ENCODE results near the gene AKR1C3.
"Not testable (repeated sequence)": the region's sequence is repeated elsewhere in the genome, so short reads cannot be mapped to it uniquely, and the experiment has no call there.

AKR1C3 gene

GRCh38 chr10:5135581-5135980 is 41.4 kb downstream of the AKR1C3 start:
- no peak overlapping the region for H3K9ac ChIP-seq (ENCODE audit: low read depth in 1 of 2, low read length in 2 of 2)
- no peak overlapping the region for H3K27ac ChIP-seq (ENCODE audit: low read depth in 2 of 2, low read length in 2 of 2)
- peaks cover 0 to 6% of the 10 kb centered on the region in 2 donors for H3K9me3 ChIP-seq (ENCODE audit: control insufficient read depth in 2 of 2, low read length in 2 of 2)

GRCh38 chr10:5136468-5137087 is 42.4 kb downstream of the AKR1C3 start:
- no peak overlapping the region for H3K27ac ChIP-seq (ENCODE audit: low read depth in 2 of 2, low read length in 2 of 2)
- H3K9me3 ChIP-seq (ENCODE audit: control insufficient read depth in 2 of 2, low read length in 2 of 2), result peaks cover 0 to 6% of the 10 kb centered on the region in 2 donors
- H3K36me3 ChIP-seq (ENCODE audit: control insufficient read depth in 2 of 2, insufficient read depth in 2 of 2, low read length in 2 of 2), result no peaks in the 10 kb centered on the region
- no peaks in the 10 kb centered on the region for H3K27me3 ChIP-seq (ENCODE audit: control insufficient read depth in 2 of 2, insufficient read depth in 2 of 2, low read length in 2 of 2)
- H3K9ac ChIP-seq (ENCODE audit: low read depth in 1 of 2, low read length in 2 of 2), result no peak overlapping the region
- no peaks in the 10 kb centered on the region for H3K4me1 ChIP-seq (ENCODE audit: control insufficient read depth in 2 of 2, insufficient read depth in 2 of 2, low read length in 2 of 2)
- H3K4me3 ChIP-seq (ENCODE audit: low read length in 2 of 2), result no peak overlapping the region

More at GRCh38 chr10:5135581-5135980, 41.4 kb downstream of the AKR1C3 start:
- Histone ChIP-seq H3K36me3 (ENCODE audit: control insufficient read depth in 2 of 2, insufficient read depth in 2 of 2, low read length in 2 of 2) (no peaks in the 10 kb centered on the region), H3K4me3 (ENCODE audit: low read length in 2 of 2) (no peak overlapping the region), H3K4me1 (ENCODE audit: control insufficient read depth in 2 of 2, insufficient read depth in 2 of 2, low read length in 2 of 2) (no peaks in the 10 kb centered on the region), H3K27me3 (ENCODE audit: control insufficient read depth in 2 of 2, insufficient read depth in 2 of 2, low read length in 2 of 2) (no peaks in the 10 kb centered on the region)

- H3K36me3 ChIP-seq (ENCODE audit: control insufficient read depth in 2 of 2, insufficient read depth in 2 of 2, low read length in 2 of 2); H3K9me3 ChIP-seq (ENCODE audit: control insufficient read depth in 2 of 2, low read length in 2 of 2); H3K27me3 ChIP-seq (ENCODE audit: control insufficient read depth in 2 of 2, insufficient read depth in 2 of 2, low read length in 2 of 2); H3K9ac ChIP-seq (ENCODE audit: low read depth in 1 of 2, low read length in 2 of 2); H3K27ac ChIP-seq (ENCODE audit: low read depth in 2 of 2, low read length in 2 of 2); H3K4me3 ChIP-seq (ENCODE audit: low read length in 2 of 2); H3K4me1 ChIP-seq (ENCODE audit: control insufficient read depth in 2 of 2, insufficient read depth in 2 of 2, low read length in 2 of 2): not testable (repeated sequence)
Measured at GRCh38 chr10:5137699-5138098, 43.5 kb downstream of the AKR1C3 start.

- no peak overlapping the region for H3K4me3 ChIP-seq (ENCODE audit: low read length in 2 of 2)
- no peaks in the 10 kb centered on the region for H3K36me3 ChIP-seq (ENCODE audit: control insufficient read depth in 2 of 2, insufficient read depth in 2 of 2, low read length in 2 of 2)
- H3K9ac ChIP-seq (ENCODE audit: low read depth in 1 of 2, low read length in 2 of 2), result no peak overlapping the region
- peak overlapping the region in 1 of 2 donors; percentile 63 for H3K27ac ChIP-seq (ENCODE audit: low read depth in 2 of 2, low read length in 2 of 2)
- H3K27me3 ChIP-seq (ENCODE audit: control insufficient read depth in 2 of 2, insufficient read depth in 2 of 2, low read length in 2 of 2), result no peaks in the 10 kb centered on the region
- peaks cover 5 to 10% of the 10 kb centered on the region in 2 donors for H3K4me1 ChIP-seq (ENCODE audit: control insufficient read depth in 2 of 2, insufficient read depth in 2 of 2, low read length in 2 of 2)
- H3K9me3 ChIP-seq (ENCODE audit: control insufficient read depth in 2 of 2, low read length in 2 of 2), result no peaks in the 10 kb centered on the region
Measured at GRCh38 chr10:5142199-5142598, 48.0 kb downstream of the AKR1C3 start.

- peaks cover 13 to 18% of the 10 kb centered on the region in 2 donors for H3K4me1 ChIP-seq (ENCODE audit: control insufficient read depth in 2 of 2, insufficient read depth in 2 of 2, low read length in 2 of 2)
- H3K27ac ChIP-seq (ENCODE audit: low read depth in 2 of 2, low read length in 2 of 2), result no peak overlapping the region
- H3K36me3 ChIP-seq (ENCODE audit: control insufficient read depth in 2 of 2, insufficient read depth in 2 of 2, low read length in 2 of 2), result no peaks in the 10 kb centered on the region
- no peak overlapping the region for H3K9ac ChIP-seq (ENCODE audit: low read depth in 1 of 2, low read length in 2 of 2)
- no peaks in the 10 kb centered on the region for H3K9me3 ChIP-seq (ENCODE audit: control insufficient read depth in 2 of 2, low read length in 2 of 2)
- H3K4me3 ChIP-seq (ENCODE audit: low read length in 2 of 2), result no peak overlapping the region
- no peaks in the 10 kb centered on the region for H3K27me3 ChIP-seq (ENCODE audit: control insufficient read depth in 2 of 2, insufficient read depth in 2 of 2, low read length in 2 of 2)
Measured at GRCh38 chr10:5143137-5143536, 48.9 kb downstream of the AKR1C3 start.

GRCh38 chr10:5146920-5147254 is 52.7 kb downstream of the AKR1C3 start:
- Histone ChIP-seq H3K9ac (ENCODE audit: low read depth in 1 of 2, low read length in 2 of 2) (no peak overlapping the region), H3K4me1 (ENCODE audit: control insufficient read depth in 2 of 2, insufficient read depth in 2 of 2, low read length in 2 of 2) (peaks cover 19 to 22% of the 10 kb centered on the region in 2 donors), H3K9me3 (ENCODE audit: control insufficient read depth in 2 of 2, low read length in 2 of 2) (no peaks in the 10 kb centered on the region), H3K36me3 (ENCODE audit: control insufficient read depth in 2 of 2, insufficient read depth in 2 of 2, low read length in 2 of 2) (no peaks in the 10 kb centered on the region), H3K4me3 (ENCODE audit: low read length in 2 of 2) (no peak overlapping the region), H3K27me3 (ENCODE audit: control insufficient read depth in 2 of 2, insufficient read depth in 2 of 2, low read length in 2 of 2) (no peaks in the 10 kb centered on the region), H3K27ac (ENCODE audit: low read depth in 2 of 2, low read length in 2 of 2) (peak overlapping the region; percentile 30 to 48)

- Histone ChIP-seq H3K27ac (ENCODE audit: low read depth in 2 of 2, low read length in 2 of 2) (peak overlapping the region; percentile 67 to 72), H3K4me3 (ENCODE audit: low read length in 2 of 2) (peak overlapping the region; percentile 0 to 19), H3K9ac (ENCODE audit: low read depth in 1 of 2, low read length in 2 of 2) (no peak overlapping the region)
Measured at GRCh38 chr10:5147255-5147980, 53.2 kb downstream of the AKR1C3 start.

GRCh38 chr10:5147981-5148677 is 53.9 kb downstream of the AKR1C3 start:
- Histone ChIP-seq H3K4me3 (ENCODE audit: low read length in 2 of 2) (no peak overlapping the region), H3K4me1 (ENCODE audit: control insufficient read depth in 2 of 2, insufficient read depth in 2 of 2, low read length in 2 of 2) (peaks cover 14 to 16% of the 10 kb centered on the region in 2 donors), H3K27ac (ENCODE audit: low read depth in 2 of 2, low read length in 2 of 2) (peak overlapping the region; percentile 67 to 72), H3K36me3 (ENCODE audit: control insufficient read depth in 2 of 2, insufficient read depth in 2 of 2, low read length in 2 of 2) (no peaks in the 10 kb centered on the region), H3K27me3 (ENCODE audit: control insufficient read depth in 2 of 2, insufficient read depth in 2 of 2, low read length in 2 of 2) (no peaks in the 10 kb centered on the region), H3K9ac (ENCODE audit: low read depth in 1 of 2, low read length in 2 of 2) (no peak overlapping the region), H3K9me3 (ENCODE audit: control insufficient read depth in 2 of 2, low read length in 2 of 2) (no peaks in the 10 kb centered on the region)

More at GRCh38 chr10:5147255-5147980, 53.2 kb downstream of the AKR1C3 start:
- Histone ChIP-seq H3K27me3 (ENCODE audit: control insufficient read depth in 2 of 2, insufficient read depth in 2 of 2, low read length in 2 of 2) (no peaks in the 10 kb centered on the region), H3K36me3 (ENCODE audit: control insufficient read depth in 2 of 2, insufficient read depth in 2 of 2, low read length in 2 of 2) (no peaks in the 10 kb centered on the region), H3K9me3 (ENCODE audit: control insufficient read depth in 2 of 2, low read length in 2 of 2) (no peaks in the 10 kb centered on the region), H3K4me1 (ENCODE audit: control insufficient read depth in 2 of 2, insufficient read depth in 2 of 2, low read length in 2 of 2) (peaks cover 17 to 18% of the 10 kb centered on the region in 2 donors)

GRCh38 chr10:5148678-5149032 is 54.4 kb downstream of the AKR1C3 start:
- no peak overlapping the region for H3K4me3 ChIP-seq (ENCODE audit: low read length in 2 of 2)
- no peaks in the 10 kb centered on the region for H3K9me3 ChIP-seq (ENCODE audit: control insufficient read depth in 2 of 2, low read length in 2 of 2)
- peaks cover 14 to 16% of the 10 kb centered on the region in 2 donors for H3K4me1 ChIP-seq (ENCODE audit: control insufficient read depth in 2 of 2, insufficient read depth in 2 of 2, low read length in 2 of 2)
- peak overlapping the region; percentile 10 to 67 for H3K27ac ChIP-seq (ENCODE audit: low read depth in 2 of 2, low read length in 2 of 2)
- H3K27me3 ChIP-seq (ENCODE audit: control insufficient read depth in 2 of 2, insufficient read depth in 2 of 2, low read length in 2 of 2), result no peaks in the 10 kb centered on the region
- H3K36me3 ChIP-seq (ENCODE audit: control insufficient read depth in 2 of 2, insufficient read depth in 2 of 2, low read length in 2 of 2), result no peaks in the 10 kb centered on the region
- no peak overlapping the region for H3K9ac ChIP-seq (ENCODE audit: low read depth in 1 of 2, low read length in 2 of 2)

- Histone ChIP-seq H3K9ac (ENCODE audit: low read depth in 1 of 2, low read length in 2 of 2) (no peak overlapping the region), H3K4me1 (ENCODE audit: control insufficient read depth in 2 of 2, insufficient read depth in 2 of 2, low read length in 2 of 2) (peaks cover 14 to 16% of the 10 kb centered on the region in 2 donors), H3K27me3 (ENCODE audit: control insufficient read depth in 2 of 2, insufficient read depth in 2 of 2, low read length in 2 of 2) (no peaks in the 10 kb centered on the region), H3K36me3 (ENCODE audit: control insufficient read depth in 2 of 2, insufficient read depth in 2 of 2, low read length in 2 of 2) (no peaks in the 10 kb centered on the region), H3K27ac (ENCODE audit: low read depth in 2 of 2, low read length in 2 of 2) (no peak overlapping the region), H3K4me3 (ENCODE audit: low read length in 2 of 2) (no peak overlapping the region), H3K9me3 (ENCODE audit: control insufficient read depth in 2 of 2, low read length in 2 of 2) (no peaks in the 10 kb centered on the region)
Measured at GRCh38 chr10:5151076-5151475, 56.9 kb downstream of the AKR1C3 start.
